LNCaP clone FGC (cell line): ENCODE data around the gene STXBP5.

Experiments
- DNase-seq: peaks from one replicate; pipeline ENCODE4 v3.0.0-alpha.2; 2011; ENCODE audit warnings: low read depth
- H3K4me3 ChIP-seq: 2 replicates; pipeline ENCODE4 v1.5.1; 2011; ENCODE audit warnings: mild to moderate bottlenecking, low read depth, low read length, control low read depth
- TF ChIP-seq, protein P1 (sequence below): IDR thresholded peaks from 2 replicates; pipeline ENCODE4 v1.5.1; 2012; ENCODE audit warnings: mild to moderate bottlenecking; ENCODE audit not compliant: control insufficient read depth, insufficient read depth; ENCODE audit errors: extremely low read depth

The STXBP5 gene

DNA sequence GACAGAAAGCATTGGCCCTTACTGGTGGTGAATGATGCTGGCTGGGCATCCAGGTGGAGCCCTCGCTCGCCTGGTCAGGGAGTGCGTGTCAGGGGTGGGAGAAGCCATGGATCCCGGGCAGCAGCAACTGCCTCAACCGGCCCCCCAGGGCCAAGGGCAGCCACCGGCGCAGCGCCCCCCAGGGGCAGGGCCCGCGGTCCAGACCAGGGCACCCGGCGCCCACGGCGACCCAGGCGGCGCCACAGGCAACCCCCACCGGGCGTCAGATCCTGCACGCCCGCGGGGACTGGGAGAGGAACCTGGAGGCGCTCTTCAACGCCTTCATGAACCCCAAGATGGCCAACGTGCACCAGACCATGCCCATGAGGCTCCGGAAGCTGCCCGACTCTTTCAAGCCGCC, 202.6 kb downstream of the STXBP5 start:
- no peak for DNase-seq
- H3K4me3 ChIP-seq, result no peak overlapping the region
- TF ChIP-seq, protein P1, sequence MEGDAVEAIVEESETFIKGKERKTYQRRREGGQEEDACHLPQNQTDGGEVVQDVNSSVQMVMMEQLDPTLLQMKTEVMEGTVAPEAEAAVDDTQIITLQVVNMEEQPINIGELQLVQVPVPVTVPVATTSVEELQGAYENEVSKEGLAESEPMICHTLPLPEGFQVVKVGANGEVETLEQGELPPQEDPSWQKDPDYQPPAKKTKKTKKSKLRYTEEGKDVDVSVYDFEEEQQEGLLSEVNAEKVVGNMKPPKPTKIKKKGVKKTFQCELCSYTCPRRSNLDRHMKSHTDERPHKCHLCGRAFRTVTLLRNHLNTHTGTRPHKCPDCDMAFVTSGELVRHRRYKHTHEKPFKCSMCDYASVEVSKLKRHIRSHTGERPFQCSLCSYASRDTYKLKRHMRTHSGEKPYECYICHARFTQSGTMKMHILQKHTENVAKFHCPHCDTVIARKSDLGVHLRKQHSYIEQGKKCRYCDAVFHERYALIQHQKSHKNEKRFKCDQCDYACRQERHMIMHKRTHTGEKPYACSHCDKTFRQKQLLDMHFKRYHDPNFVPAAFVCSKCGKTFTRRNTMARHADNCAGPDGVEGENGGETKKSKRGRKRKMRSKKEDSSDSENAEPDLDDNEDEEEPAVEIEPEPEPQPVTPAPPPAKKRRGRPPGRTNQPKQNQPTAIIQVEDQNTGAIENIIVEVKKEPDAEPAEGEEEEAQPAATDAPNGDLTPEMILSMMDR, result no peak

DNA sequence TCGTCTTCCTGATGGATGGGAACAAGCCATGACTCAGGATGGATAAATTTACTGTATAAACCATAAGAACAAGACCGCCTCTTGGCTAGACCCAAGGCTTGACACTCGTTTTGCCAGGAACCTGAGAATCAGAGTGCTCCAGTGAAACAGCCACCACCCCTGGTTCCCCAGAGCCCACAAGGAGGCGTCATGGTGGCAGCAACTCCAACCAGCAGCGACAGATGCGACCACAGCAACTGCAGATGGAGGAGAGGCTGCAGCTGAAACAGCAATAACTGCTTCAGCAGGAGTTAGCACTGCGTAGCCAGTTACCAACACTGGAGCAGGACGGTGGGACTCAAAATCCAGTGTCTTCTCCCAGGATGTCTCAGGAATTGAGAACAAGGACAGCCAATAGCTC, 203.4 kb downstream of the STXBP5 start:
- H3K4me3 ChIP-seq, result no peak overlapping the region
- TF ChIP-seq, protein P1, result 0 out of 2 replicates have a peak, but pooled peaks have one; percentile 2
- no peak for DNase-seq

DNA sequence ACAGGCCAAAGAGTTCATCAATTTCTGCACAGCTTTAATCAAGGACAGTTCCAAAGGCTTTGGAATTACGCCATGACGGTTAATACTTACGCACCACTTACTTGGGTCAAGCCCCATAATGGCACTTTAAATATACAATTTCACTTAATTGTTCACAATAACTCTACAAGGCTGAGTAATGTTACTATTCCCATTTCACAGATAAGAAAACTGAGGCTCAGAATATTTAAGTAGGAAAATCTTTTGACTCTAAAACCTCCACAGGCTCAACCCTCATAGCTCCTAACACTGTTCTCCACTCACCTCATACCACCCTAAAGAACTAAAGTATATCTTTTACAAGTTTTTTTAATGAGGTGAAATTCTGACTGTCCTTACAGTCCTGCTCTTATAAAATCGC, 212.4 kb downstream of the STXBP5 start:
- no peak overlapping the region for H3K4me3 ChIP-seq
- no peak for DNase-seq
- TF ChIP-seq, protein P1, result no peak

DNA sequence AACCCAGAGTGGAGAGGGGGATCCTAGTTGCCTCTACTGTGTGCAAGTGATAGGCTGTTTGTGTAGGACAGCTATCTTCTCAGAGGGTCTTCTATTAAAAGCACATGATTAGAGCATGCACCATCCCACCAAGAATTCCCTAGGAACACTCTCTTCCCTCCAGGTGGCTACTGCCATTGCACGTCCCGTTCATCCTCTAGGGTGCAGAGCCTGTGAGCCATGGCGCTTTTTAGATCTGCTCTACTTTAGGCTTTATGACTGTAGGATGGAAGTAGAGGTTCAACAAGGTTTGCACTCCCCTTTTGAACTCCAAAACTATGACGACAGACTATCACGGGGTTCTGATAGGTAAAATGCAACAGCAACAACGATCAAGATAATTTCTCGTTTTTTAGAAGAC, 213.7 kb downstream of the STXBP5 start:
- H3K4me3 ChIP-seq, result no peak overlapping the region
- DNase-seq, result no peak
- TF ChIP-seq, protein P1, result no peak

DNA sequence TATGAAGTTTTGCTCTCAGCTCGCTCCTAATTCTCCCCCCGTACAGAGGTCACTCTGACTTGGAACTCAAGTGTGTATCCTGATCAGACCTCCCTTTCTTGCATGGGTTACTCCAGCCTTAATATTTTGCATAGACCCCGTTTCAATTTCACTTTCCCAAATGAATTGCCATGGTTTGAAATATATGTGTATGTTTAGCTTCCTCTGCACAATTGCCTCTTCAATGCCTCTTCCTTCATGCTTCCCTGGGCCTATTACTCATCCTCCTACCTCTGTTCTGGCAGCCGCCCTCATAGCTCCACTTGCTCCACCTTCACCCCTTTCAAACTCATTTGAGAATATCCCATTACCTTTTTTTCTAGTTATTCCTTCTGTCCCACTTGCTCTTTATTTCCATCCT, 214.3 kb downstream of the STXBP5 start:
- no peak overlapping the region for H3K4me3 ChIP-seq
- DNase-seq, result no peak
- TF ChIP-seq, protein P1, result no peak

DNA sequence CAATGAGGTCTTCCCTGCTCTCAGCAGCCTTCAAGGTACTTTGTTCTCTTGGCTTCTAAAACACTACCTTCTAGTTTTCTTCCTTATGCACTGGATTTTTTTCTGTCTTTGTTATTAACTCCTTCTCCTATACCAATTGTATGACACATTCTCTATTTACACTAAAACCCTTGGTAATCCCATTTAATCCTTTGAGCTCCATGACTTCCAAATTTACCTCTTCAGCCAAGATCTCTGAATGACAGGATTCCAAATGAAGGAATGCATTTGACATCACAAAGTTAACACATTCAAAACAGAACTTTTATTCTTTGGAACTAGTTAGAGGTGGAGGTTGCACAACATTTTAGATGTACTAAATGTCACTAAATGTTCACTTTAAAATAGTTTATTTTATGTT, 217.7 kb downstream of the STXBP5 start:
- no peak for DNase-seq
- TF ChIP-seq, protein P1, result no peak
- no peak overlapping the region for H3K4me3 ChIP-seq

DNA sequence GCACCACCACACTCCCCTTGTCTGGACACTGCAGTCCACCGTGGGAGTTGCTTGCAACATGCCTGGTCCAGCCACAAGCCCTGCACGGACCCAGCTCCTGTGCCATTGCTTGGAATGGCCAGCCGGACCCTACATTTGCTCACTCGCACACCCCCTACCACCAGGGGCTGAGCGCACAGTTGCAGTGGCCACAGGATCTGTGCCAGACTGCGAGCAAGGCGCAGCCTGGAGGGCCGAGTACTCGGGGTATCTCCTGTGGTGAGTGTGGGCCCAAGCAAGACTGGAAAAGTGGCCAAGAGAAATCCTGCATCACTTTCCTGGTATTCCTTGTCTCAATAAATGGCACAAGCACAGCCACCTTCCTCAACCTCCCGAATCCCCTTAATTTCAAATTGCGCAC, 218.9 kb downstream of the STXBP5 start:
- DNase-seq, result no peak
- TF ChIP-seq, protein P1, result no peak
- no peak overlapping the region for H3K4me3 ChIP-seq
